ENCODE results near the gene CAMSAP1.

CAMSAP1 gene

GRCh38 chr9:135810806-135811575 is 96.4 kb downstream of the CAMSAP1 start:
- Mint-ChIP-seq H3K9me3 (no peaks in the 10 kb centered on the region), H3K4me1 (peaks cover 12% of the 10 kb centered on the region), H3K27ac (no peak overlapping the region), H3K27me3 (ENCODE audit: low read depth) (no peaks in the 10 kb centered on the region), H3K4me3 (no peak overlapping the region), H3K36me3 (ENCODE audit: low read depth) (peaks cover 69% of the 10 kb centered on the region)
- no peak for TF ChIP-seq CTCF (IDR thresholded peaks at IDR 0.05; ENCODE audit: unreplicated experiment in 3 of 3)

- no peak overlapping the region for H3K27ac Mint-ChIP-seq
- no peaks in the 10 kb centered on the region for H3K27me3 Mint-ChIP-seq (ENCODE audit: low read depth)
- peaks cover 54% of the 10 kb centered on the region for H3K36me3 Mint-ChIP-seq (ENCODE audit: low read depth)
- H3K4me3 Mint-ChIP-seq: no peak overlapping the region
- no peaks in the 10 kb centered on the region for H3K9me3 Mint-ChIP-seq
- H3K4me1 Mint-ChIP-seq: peaks cover 9% of the 10 kb centered on the region
- no peak for TF ChIP-seq CTCF (IDR thresholded peaks at IDR 0.05; ENCODE audit: unreplicated experiment in 3 of 3)
Observed at GRCh38 chr9:135809166-135809565, 98.2 kb downstream of the CAMSAP1 start.

DNA sequence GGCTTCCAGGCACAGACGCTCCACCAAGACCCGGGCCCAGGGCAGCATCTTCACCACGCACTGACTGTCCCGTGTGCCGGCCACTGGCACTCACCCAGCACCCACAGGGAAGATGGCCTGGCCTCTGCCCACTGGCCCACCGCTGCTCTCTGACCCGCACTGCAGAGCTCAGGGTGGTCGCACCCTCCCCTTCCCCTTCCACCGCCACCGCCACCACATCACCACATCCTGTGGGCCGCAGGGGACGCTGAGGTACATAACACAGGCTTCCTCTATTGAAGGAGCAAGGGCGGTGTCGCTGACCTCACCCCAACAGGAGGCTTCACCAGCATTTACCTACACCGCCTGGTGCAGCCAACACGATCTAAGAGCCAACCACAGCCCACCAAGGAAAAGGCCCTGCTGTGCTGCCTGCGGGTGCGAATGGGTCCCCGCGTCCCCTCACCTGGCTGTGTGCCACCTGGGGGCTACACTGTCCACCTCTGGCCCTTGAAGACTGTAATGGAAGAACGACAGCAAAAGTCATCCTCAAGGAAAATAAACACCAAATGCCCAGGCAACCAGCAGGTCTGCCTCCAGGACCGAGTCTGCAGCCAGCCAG is 101.8 kb downstream of the CAMSAP1 start:
- Mint-ChIP-seq H3K27ac (no peak overlapping the region), H3K36me3 (ENCODE audit: low read depth) (peaks cover 21% of the 10 kb centered on the region), H3K4me3 (no peak overlapping the region), H3K9me3 (no peaks in the 10 kb centered on the region), H3K27me3 (ENCODE audit: low read depth) (no peaks in the 10 kb centered on the region), H3K4me1 (no peaks in the 10 kb centered on the region)
- no peak for TF ChIP-seq CTCF (IDR thresholded peaks at IDR 0.05; ENCODE audit: unreplicated experiment in 3 of 3)

- TF ChIP-seq CTCF (IDR thresholded peaks at IDR 0.05; ENCODE audit: unreplicated experiment in 3 of 3): no peak
- peaks cover 15% of the 10 kb centered on the region for H3K36me3 Mint-ChIP-seq (ENCODE audit: low read depth)
- no peaks in the 10 kb centered on the region for H3K27me3 Mint-ChIP-seq (ENCODE audit: low read depth)
- no peaks in the 10 kb centered on the region for H3K9me3 Mint-ChIP-seq
- no peaks in the 10 kb centered on the region for H3K4me1 Mint-ChIP-seq
- no peak overlapping the region for H3K4me3 Mint-ChIP-seq
- no peak overlapping the region for H3K27ac Mint-ChIP-seq
Observed at GRCh38 chr9:135804581-135805421, 102.5 kb downstream of the CAMSAP1 start.

GRCh38 chr9:135803441-135803840 is 103.9 kb downstream of the CAMSAP1 start:
- Mint-ChIP-seq H3K36me3 (ENCODE audit: low read depth) (peaks cover 8% of the 10 kb centered on the region), H3K4me1 (no peaks in the 10 kb centered on the region), H3K27me3 (ENCODE audit: low read depth) (no peaks in the 10 kb centered on the region), H3K27ac (no peak overlapping the region), H3K9me3 (no peaks in the 10 kb centered on the region), H3K4me3 (no peak overlapping the region)
- no peak for TF ChIP-seq CTCF (IDR thresholded peaks at IDR 0.05; ENCODE audit: unreplicated experiment in 3 of 3)
